Measurements from ENCODE around the gene MYBPC2. TPM values are rescaled to one million over a fixed set of nuclear protein-coding genes. Genes with fewer than 3 reads are reported as not detected.

MYBPC2 gene
- total and polyA plus RNA-seq, 9 of the 15 experiments (the other 6 are each of a cell fraction or from before 2014, with no cell fraction given), result 0.01 to 0.14 (median 0.04) TPM; not detected in 6

DNA sequence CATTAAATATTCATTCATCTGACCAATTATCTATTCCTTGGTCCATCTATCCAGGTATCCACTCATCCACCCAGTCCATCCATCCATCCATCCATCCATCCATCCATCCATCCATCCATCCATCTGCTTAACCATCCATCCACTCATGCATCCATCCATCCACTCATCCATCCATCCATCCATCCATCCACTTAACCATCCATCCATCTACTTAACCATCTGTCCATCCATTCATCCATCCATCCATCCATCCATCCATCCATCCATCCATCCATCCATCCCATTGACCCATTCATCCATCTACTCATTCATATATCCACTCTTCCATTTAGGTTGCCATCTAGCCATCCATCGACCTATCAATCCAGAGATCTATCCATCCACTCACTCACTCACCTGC, 11.4 kb downstream of the MYBPC2 start (continued):
- no peak for TF ChIP-seq ZBTB9 (CRISPR knock-in tag; IDR thresholded peaks at IDR 0.05)
- TF ChIP-seq YBX1 (IDR thresholded peaks at IDR 0.05), result 0 out of 2 replicates have a peak, but pooled peaks have one; percentile 50
- no peak for TF ChIP-seq LARP7 (IDR thresholded peaks at IDR 0.05)
- TF ChIP-seq, protein P1, sequence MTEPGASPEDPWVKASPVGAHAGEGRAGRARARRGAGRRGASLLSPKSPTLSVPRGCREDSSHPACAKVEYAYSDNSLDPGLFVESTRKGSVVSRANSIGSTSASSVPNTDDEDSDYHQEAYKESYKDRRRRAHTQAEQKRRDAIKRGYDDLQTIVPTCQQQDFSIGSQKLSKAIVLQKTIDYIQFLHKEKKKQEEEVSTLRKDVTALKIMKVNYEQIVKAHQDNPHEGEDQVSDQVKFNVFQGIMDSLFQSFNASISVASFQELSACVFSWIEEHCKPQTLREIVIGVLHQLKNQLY (CRISPR knock-in tag; conservative IDR thresholded peaks at IDR 0.05), result no peak
- TF ChIP-seq CEBPZ (IDR thresholded peaks at IDR 0.05; ENCODE audit: borderline replicate concordance, low read depth, low read length), result no peak

GRCh38 chr19:50447053-50447452, 14.4 kb downstream of the MYBPC2 start:
- H3K9me3 ChIP-seq (replicated peaks; ENCODE audit: control insufficient read depth, insufficient read depth, low read depth, low read length), result no peaks in the 10 kb centered on the region
- no peak overlapping the region for H3K4me3 ChIP-seq
- no peaks in the 10 kb centered on the region for H3K9me1 ChIP-seq (ENCODE audit: control insufficient read depth, insufficient read depth, low read length)
- no peak for DNase-seq (ENCODE audit: extremely low read depth in 1 of 4, low spot score in 3 of 4)
- H3K4me2 ChIP-seq (ENCODE audit: insufficient read depth, low read length), result no peak overlapping the region
- H3K36me3 ChIP-seq (ENCODE audit: control insufficient read depth, insufficient read depth, low read length), result no peaks in the 10 kb centered on the region
- H3K4me1 ChIP-seq (replicated peaks in 1 of 2; ENCODE audit: control insufficient read depth in 2 of 2, insufficient read depth in 2 of 2, low read length in 2 of 2), result peaks cover 0 to 6% of the 10 kb centered on the region in 2 experiments; a peak in 2 of 5 replicates
- POLR2A ChIA-PET, result no interaction called here
- no peak overlapping the region for H2AFZ ChIP-seq (ENCODE audit: low read depth, low read length)
- no peak for ATAC-seq
- intact Hi-C loops (cut with micrococcal nuclease), result no loop called here
- 9% methylated on average over 5 of the region's 5 CpGs for WGBS (ENCODE audit: insufficient coverage, low coverage, missing lambda C conversion rate)
- CTCF ChIA-PET (ENCODE audit: low intra/inter-chr PET ratio), result no interaction called here
- H3K27ac ChIP-seq (ENCODE audit: extremely low read depth, low read depth, low read length), result no peak overlapping the region
- in situ Hi-C loops (cut with MboI), result no loop called here
- BruUV-seq (replicated peaks), result no TSS peak
- no peak overlapping the region for H3K9ac ChIP-seq (ENCODE audit: insufficient read depth in 1 of 2, low read depth in 2 of 2, low read length in 2 of 2)
- H3K27me3 ChIP-seq (ENCODE audit: control insufficient read depth in 2 of 2, insufficient read depth in 2 of 2, low read length in 2 of 2), result peaks cover 16 to 30% of the 10 kb centered on the region in 2 experiments; a peak in 4 of 5 replicates
- no peaks in the 10 kb centered on the region for H3K79me2 ChIP-seq (ENCODE audit: control insufficient read depth, insufficient read depth, low read length)
- H4K20me1 ChIP-seq (replicated peaks; ENCODE audit: control insufficient read depth, insufficient read depth, low read length), result no peaks in the 10 kb centered on the region
- no peak for FAIRE-seq
- TF ChIP-seq NFE2L1 (tag; IDR thresholded peaks at IDR 0.05; ENCODE audit: borderline replicate concordance, low read depth) (no peak), GTF2E2 (tag; IDR thresholded peaks at IDR 0.05) (no peak), ZFP1 (CRISPR knock-in tag; IDR thresholded peaks at IDR 0.05) (no peak), MCM5 (IDR thresholded peaks at IDR 0.05; ENCODE audit: low read depth) (no peak), CBX3 (IDR thresholded peaks at IDR 0.05; ENCODE audit: borderline replicate concordance in 1 of 2, low read length in 2 of 2) (no peak), ATF4 (CRISPR knock-in tag; IDR thresholded peaks at IDR 0.05) (no peak), VEZF1 (CRISPR knock-in tag; IDR thresholded peaks at IDR 0.05) (no peak)

Measured in K562 (cell line).